GM10248 (cell line): ENCODE measurements around the gene HEATR5A.

Experiments used
- CTCF ChIA-PET: fragments of 300-600 bp; sonication (Branson Sonifier 250); formaldehyde crosslinking; extraction: SDS; loops from one replicate; lab custom pipeline; 2021; ENCODE audit warnings: antibody characterized with exemption; lab: Yijun Ruan, JAX
- POLR2A ChIA-PET: fragments of 350-650 bp; sonication (Branson Sonifier 250); formaldehyde crosslinking; extraction: SDS; loops from one replicate; lab custom pipeline; 2020; ENCODE audit warnings: antibody characterized with exemption; lab: Yijun Ruan, JAX
- DNase-seq: peaks from one replicate; pipeline ENCODE4 v3.0.0; 2012; ENCODE audit errors: extremely low spot score
- TF ChIP-seq, protein P1 (sequence below): IDR thresholded peaks from 2 replicates; pipeline ENCODE4 v1.5.1; 2012; ENCODE audit warnings: mild to moderate bottlenecking, low read depth; ENCODE audit errors: extremely low read depth, missing control alignments, control extremely low read depth

Gene HEATR5A

GRCh38 chr14:31294746-31295405 lies 125.5 kb downstream of the HEATR5A start:
- ChIA-PET CTCF (no interaction called here), POLR2A (no interaction called here)
- TF ChIP-seq, protein P1, sequence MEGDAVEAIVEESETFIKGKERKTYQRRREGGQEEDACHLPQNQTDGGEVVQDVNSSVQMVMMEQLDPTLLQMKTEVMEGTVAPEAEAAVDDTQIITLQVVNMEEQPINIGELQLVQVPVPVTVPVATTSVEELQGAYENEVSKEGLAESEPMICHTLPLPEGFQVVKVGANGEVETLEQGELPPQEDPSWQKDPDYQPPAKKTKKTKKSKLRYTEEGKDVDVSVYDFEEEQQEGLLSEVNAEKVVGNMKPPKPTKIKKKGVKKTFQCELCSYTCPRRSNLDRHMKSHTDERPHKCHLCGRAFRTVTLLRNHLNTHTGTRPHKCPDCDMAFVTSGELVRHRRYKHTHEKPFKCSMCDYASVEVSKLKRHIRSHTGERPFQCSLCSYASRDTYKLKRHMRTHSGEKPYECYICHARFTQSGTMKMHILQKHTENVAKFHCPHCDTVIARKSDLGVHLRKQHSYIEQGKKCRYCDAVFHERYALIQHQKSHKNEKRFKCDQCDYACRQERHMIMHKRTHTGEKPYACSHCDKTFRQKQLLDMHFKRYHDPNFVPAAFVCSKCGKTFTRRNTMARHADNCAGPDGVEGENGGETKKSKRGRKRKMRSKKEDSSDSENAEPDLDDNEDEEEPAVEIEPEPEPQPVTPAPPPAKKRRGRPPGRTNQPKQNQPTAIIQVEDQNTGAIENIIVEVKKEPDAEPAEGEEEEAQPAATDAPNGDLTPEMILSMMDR, result no peak
- no peak for DNase-seq

DNA sequence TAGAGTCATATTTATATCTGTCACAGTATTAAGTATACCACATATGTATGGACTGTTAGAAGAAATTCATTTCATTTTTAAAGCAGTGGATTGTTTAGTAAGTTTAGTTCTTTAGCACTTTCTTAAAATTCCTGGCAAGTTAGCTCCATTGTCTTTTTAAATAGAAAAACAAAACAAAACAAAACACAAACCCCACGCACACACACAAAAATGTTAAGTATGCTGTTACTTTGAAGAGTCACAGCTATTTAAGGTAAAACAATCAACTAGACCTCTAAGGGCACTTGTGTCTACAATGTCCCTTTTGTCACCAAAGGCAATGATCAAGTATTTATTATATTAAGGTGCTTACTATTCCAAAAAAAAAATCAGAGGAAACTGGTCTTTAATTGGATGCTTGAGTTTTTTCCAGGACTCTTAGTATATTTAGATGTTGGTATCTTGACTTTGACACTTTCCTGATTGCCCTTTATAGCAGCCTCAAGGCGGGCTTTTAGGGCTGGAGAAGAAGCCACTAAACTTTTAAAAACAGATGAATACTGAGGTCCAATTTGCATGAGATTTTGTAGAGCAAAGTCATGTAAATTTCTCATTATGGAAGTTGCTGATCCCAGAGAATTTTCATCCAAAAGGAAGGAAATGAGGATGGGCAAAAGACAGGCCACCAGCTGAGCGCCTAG lies 127.3 kb downstream of the HEATR5A start:
- ChIA-PET CTCF (no interaction called here), POLR2A (no interaction called here)
- DNase-seq, result no peak
- TF ChIP-seq, protein P1, result no peak

DNA sequence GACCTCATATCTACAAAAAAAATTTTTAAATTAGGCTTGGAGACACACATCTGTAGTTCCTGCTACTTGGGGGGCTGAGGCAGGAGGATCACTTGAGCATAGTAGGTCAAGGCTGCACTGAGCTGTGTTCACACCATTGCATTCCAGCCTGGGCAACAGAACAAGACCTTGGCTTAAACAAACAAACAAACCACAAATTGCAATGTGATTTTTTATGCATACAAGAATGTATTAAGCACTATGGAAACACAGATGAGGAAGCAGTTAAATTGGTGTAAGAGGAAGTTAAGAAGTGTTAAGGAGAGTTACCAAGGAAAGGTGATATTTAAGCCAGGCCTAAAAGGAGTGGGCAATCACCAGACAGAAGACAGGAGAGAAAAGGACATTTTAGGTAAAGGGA lies 129.1 kb downstream of the HEATR5A start:
- CTCF ChIA-PET, result interaction anchor here (1.1 to 1.7 kb wide), 3 partner anchors 19 to 1017 kb away, joined by 3 to 4 read pairs (median 3); partner anchors contain the start of gene HECTD1
- DNase-seq, result no peak
- TF ChIP-seq, protein P1, result no peak
- POLR2A ChIA-PET, result no interaction called here

DNA sequence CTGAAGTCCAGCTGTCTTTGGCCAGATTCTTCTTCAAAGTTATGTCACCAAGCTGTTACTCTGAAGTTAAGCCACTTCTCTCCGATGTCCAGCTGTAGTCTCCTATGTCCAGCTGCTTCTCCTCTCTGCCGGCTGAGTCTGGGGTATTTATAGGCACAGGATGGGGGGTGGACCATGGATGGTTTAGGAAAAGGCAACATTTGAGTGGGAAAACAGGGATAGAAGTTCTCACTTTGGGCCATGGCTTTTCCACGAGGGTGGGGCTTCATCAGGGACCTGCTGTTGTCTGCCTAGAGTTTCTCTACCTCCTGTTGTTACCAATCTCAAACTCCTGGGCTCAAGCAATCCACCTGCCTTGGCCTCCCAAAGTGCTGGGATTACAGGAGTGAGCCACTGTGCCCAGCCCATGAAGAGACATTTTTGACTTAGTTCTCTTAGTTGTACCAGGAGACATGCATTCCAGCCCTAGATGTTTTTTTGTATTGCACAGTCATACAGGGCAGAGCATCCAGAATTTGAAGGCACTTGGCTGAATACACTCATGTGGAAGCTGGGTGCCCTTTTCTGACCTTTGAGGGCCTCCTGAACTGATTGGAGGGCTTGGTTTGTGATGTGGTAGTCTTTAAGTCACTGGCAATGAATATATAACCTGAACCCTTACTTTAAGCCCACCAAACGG lies 132.9 kb downstream of the HEATR5A start:
- TF ChIP-seq, protein P1, result no peak
- CTCF ChIA-PET, result interaction anchor here (1.3 kb wide), 1 partner anchor 15 kb away, joined by 4 read pairs; no protein-coding TSS in a partner anchor
- POLR2A ChIA-PET, result no interaction called here
- no peak for DNase-seq

- POLR2A ChIA-PET, result no interaction called here
- no peak for DNase-seq
- TF ChIP-seq, protein P1, result no peak
- CTCF ChIA-PET, result interaction anchor here (0.9 to 1.3 kb wide), 2 partner anchors 13 to 14 kb away, joined by 3 to 4 read pairs; no protein-coding TSS in a partner anchor
Measured at GRCh38 chr14:31286456-31287293, 133.7 kb downstream of the HEATR5A start.
